GM18951 (cell line): ENCODE results near the gene ZNF318.
"Not testable (repeated sequence)": the region's sequence is repeated elsewhere in the genome, so short reads cannot be mapped to it uniquely, and the experiment has no call there.

Experiments
- POLR2A ChIP-seq: IDR thresholded peaks from 4 replicates; pipeline ENCODE4 v1.6.1; 2011; ENCODE audit warnings: mild to moderate bottlenecking; ENCODE audit not compliant: insufficient read length, insufficient read depth; ENCODE audit errors: extremely low read depth
- in situ Hi-C: fragments of 300-500 bp; cut with MboI; formaldehyde crosslinking; loops from one replicate; pipeline ENCODE4 v1.12.0; 2022; ENCODE audit warnings: low sequenced_read_pairs, mixed read lengths, inconsistent platforms; ENCODE audit not compliant: unreplicated experiment

ZNF318 gene

DNA sequence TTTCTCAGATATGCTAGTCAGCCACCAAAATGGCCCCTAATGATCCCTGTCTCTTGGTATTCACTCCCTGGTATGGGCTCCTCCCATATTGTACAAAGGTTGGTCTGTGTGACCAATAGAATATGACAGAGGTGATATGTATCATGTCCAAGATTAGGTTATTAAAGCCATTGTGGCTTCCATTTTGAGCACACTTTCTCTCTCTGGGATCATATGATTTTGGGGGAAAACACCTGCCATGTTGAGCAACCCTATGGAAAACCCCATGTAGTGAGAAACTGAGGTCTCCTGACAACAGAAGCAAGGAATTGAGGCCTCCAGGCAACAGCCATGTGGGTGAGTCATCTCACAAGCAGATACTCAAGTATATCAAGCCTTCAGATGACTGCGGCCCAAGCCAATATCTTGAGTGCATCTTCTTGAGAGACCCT is 7.1 kb upstream of the ZNF318 start:
- in situ Hi-C loops: no loop called here
- no peak for TF ChIP-seq POLR2A

- no peak for TF ChIP-seq POLR2A
- in situ Hi-C loops: no loop called here
Observed at GRCh38 chr6:43375693-43376092, 6.2 kb upstream of the ZNF318 start.

- no peak for TF ChIP-seq POLR2A
- in situ Hi-C loops: no loop called here
Observed at GRCh38 chr6:43373252-43373875, 3.9 kb upstream of the ZNF318 start.

DNA sequence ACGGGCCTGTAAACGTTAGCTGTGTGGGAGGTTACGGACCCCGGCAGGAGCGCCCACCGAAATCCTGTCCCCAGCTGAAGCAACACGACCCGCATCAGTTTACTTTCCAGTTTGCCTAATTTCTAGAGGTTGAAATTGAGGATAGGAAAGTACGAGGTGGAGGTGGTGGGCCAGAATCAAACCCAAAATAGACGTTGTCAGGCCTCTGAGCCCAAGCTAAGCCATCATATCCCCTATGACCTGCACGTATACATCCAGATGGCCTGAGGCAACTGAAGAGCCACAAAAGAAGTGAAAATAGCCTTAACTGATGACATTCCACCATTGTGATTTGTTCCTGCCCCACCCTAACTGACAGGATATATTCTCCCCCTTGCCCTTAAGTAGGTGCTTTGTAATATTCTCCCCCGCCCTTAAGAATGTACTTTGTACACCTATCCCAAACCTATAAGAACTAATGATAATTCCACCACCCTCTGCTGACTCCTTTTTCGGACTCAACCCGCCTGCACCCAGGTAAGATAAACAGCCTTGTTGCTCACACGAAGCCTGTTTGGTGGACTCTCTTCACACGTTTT is 645 bp upstream of the ZNF318 start:
- in situ Hi-C loops: not testable (repeated sequence)

GRCh38 chr6:43368259-43369160 is 937 bp downstream of the ZNF318 start:
- no peak for TF ChIP-seq POLR2A

DNA sequence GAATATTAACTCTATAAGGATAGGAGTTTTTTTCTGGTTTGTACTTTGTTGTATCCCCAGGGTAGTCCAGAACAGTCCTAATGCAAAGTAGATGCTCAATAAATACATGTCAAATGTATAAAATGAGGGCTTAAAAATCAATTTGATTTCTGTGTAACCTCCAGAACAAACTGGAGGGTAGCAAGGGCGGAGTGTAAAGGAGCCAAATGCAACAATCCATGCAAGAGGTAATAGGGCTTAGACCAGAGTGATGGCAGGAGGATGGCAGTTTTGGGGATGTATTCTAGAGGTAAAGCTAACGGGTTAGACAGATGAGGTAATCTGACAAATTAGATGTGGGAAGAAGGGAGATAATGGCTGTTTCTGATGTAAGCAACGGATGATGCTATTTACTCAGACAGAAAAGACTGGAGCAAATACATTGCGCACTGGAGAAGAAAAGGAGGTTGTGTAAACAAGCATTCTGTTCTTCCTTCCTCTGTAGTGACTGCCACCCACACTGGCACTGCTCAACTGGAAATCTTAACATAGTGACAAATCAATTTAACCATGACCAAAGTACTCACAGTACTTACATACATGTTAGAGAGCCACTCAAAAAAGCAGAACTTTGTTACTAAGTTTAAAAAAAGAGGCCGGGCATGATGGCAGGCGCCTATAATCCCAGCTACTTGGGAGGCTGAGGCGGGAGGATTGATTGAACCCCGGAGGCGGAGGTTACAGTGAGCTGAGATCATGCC is 2.0 kb downstream of the ZNF318 start:
- in situ Hi-C loops: no loop called here
- no peak for TF ChIP-seq POLR2A

More at GRCh38 chr6:43368259-43369160, 937 bp downstream of the ZNF318 start:
- in situ Hi-C loops: no loop called here

- in situ Hi-C loops: no loop called here
- no peak for TF ChIP-seq POLR2A
Observed at GRCh38 chr6:43361269-43361668, 8.2 kb downstream of the ZNF318 start.

DNA sequence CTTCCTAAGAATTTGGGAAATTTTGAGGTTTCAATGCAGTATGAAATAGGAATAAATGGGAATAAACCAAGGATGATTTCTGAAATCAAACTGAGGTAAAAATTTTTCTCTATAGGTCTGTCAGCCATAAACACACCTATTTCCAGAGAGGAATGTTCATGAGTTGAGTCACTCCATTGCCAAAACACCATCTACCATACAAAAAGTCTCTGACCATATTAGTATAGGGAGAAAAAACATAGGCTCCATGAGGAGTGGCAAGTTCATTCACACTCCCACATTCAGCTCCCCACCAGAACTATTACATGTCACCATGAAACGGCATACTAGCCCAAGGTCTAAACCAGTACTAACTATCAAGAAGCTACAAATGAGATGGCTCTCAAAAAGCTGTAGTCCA is 9.6 kb downstream of the ZNF318 start:
- TF ChIP-seq POLR2A: no peak
- in situ Hi-C loops: no loop called here

DNA sequence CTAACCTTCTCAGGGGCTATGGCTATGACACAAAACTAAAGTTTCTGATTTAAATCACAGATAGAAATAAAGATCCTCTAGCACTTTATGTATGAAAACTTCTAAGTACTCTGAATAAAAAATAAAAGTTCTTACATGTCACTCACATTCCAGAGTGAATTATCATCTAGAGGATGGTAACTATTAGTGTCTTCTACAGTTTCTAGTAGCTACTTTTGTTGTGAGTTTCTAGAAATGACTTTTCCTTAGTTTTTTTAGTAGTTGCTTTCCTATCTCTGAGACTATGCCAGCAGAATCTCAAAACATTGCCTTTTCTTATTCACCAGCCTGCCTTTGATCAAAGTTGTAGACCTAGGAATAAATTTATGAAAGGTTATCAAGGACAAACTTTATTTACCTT is 10.1 kb downstream of the ZNF318 start:
- no peak for TF ChIP-seq POLR2A
- in situ Hi-C loops: no loop called here

DNA sequence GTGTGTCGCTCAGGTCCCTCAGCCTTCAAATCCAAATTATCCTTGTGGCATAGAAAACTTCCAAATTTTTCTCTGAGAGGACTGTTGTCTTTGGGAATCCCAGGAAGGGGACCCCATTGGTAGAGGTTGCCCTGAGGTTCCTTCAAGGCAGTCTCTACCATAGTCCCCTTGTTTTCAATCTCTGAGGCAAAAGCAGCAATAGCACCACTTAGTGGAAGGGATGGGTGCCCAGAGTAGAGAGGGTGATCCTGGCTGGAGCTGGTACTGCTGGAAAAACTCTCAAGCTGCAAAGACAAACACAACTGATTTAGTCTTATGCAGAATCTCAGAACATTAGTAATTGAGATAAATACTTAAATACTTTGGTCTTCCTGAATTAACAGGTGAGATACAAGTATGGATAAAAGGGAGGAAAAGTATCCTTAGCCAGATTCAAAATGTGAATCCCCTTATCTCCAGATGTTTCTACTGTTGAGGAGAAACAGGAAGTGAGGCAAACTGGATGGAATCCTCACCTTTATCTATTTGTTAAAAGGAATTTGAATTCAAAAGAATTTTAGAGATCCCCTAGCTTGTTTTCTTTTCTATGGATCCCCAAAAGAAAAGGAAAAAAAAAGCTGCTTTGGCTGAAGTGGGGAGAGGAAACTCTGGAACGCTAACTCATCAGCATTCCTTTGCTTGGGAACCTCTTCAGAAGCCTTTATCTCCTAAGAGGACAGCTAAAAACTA is 13.4 kb downstream of the ZNF318 start:
- in situ Hi-C loops: no loop called here
- no peak for TF ChIP-seq POLR2A

DNA sequence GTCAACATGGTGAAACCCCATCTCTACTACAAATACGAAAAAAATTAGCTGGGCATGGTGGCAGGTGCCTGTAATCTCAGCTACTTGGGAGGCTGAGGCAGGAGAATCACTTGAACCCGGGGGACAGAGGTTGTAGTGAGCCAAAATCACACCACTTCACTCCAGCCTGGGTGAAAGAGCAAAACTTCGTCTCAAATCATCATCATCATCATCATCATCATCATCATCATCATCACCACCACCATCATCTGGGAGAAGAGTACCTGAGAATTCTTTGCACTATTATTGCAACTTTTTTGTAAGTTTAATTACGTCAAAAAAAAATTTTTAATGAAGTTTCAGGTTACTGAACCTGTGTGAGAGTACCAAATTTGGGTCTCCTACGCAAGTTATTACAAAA is 17.5 kb downstream of the ZNF318 start:
- in situ Hi-C loops: not testable (repeated sequence)

DNA sequence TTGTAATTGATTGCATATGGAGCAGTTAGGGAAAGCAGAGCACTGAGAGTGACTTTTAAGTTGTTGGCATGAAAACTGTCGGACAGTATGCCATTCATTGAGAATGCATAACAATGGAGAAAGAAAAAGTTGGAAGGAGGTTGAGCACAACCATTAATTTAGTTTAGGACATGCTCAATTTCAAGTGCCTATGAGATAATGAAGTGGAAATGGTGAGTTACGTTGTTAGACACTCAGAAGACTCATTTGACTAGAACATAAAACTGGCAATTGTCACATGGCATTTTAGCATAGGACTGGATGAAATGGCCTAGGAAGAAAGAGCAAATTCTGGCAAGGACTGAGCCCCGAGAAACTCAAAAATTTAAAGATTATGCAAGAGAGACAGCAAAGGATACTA is 22.0 kb downstream of the ZNF318 start:
- in situ Hi-C loops: no loop called here
- TF ChIP-seq POLR2A: no peak

GRCh38 chr6:43347021-43347420 is 22.4 kb downstream of the ZNF318 start:
- in situ Hi-C loops: no loop called here

DNA sequence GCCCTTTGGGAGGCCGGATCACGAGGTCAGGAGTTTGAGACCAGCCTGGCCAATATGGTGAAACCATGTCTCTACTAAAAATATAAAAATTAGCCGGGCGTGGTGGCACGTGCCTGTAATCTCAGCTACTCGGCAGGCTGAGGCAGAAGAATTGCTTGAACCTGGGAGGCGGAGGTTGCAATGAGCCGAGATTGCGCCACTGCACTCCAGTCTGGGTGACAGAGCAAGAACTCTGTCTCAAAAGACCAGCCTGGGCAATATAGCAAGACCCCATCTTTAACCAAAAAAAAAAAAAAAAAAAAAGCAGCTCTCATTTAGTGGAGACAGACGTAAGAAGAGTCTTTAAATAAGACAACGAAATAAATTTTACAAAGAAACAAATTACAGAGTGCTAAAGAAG is 23.2 kb downstream of the ZNF318 start:
- in situ Hi-C loops: not testable (repeated sequence)

More at GRCh38 chr6:43347021-43347420, 22.4 kb downstream of the ZNF318 start:
- TF ChIP-seq POLR2A: no peak
